Right atrium auricular region (tissue), 2 donors: ENCODE data around the gene FBXL20. TPM values are rescaled to one million over a fixed set of nuclear protein-coding genes. Genes with fewer than 3 reads are reported as not detected.
"Not testable (repeated sequence)": the region's sequence is repeated elsewhere in the genome, so short reads cannot be mapped to it uniquely, and the experiment has no call there.

ENCODE experiments used
- DNase-seq: peaks from one replicate; pipeline ENCODE4 v3.0.0-alpha.2; 2019; ENCODE audit warnings: low spot score
- H3K27ac ChIP-seq, 2 donors: fragments of 200-600 bp; sonication (generic); 1 replicate in 1 of 2; 2 replicates in 1 of 2; pipeline ENCODE4 v1.5.1; 2016 to 2019
- H3K27me3 ChIP-seq, 2 donors: fragments of 200-600 bp; sonication (generic); one replicate each; pipeline versions ENCODE4 v1.5.1 to v1.6.0; 2017 to 2019
- H3K36me3 ChIP-seq: fragments of 200-600 bp; sonication (generic); one replicate; pipeline ENCODE4 v1.5.1; 2016
- H3K4me1 ChIP-seq, 2 donors: fragments of 200-600 bp; sonication (generic); one replicate each; pipeline versions ENCODE4 v1.5.1 to v1.6.0; 2017 to 2019
- H3K4me3 ChIP-seq, 2 donors: fragments of 200-600 bp; sonication (generic); 1 replicate in 1 of 2; 2 replicates in 1 of 2; pipeline ENCODE4 v1.5.1; 2017 to 2019; ENCODE audit warnings: mild to moderate bottlenecking in 1 of 2, moderate library complexity in 1 of 2
- H3K9me3 ChIP-seq, 2 donors: fragments of 200-600 bp; sonication (generic); one replicate each; pipeline ENCODE4 v1.5.1; 2019
- total RNA-seq, 2 donors: library from RNA; depleted of rRNA; stranded (reverse); fragments of >200 nt; gene quantifications; one replicate each; pipeline ENCODE4 v1.1.0, GENCODE V29; 2016
- TF ChIP-seq, protein P1 (sequence below), 2 donors: fragments of 200-600 bp; sonication (generic); IDR thresholded peaks; one replicate each; pipeline ENCODE4 v1.5.1; 2019; ENCODE audit warnings: antibody characterized with exemption in 2 of 2

Gene FBXL20
- total RNA-seq, 2 donors from 2014 or later: 7.6 to 7.7 TPM

DNA sequence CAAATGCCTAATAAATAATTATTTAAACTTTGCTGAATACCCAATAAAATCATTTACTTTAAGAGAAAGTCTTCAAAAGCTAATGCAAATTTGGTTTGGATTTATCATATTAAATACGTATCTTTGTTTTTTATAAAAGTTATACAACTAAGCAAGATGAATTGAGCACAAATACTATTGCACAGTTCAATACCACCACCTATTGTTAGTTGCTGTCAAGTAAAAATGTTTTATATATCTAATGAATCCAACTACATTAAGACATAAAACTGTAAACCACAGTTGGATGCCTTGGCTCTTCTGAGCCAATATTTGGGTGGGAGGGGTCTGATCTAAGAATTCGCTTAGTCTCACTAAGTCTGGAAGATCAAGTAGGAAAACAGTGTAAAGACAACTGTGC lies 7.7 kb downstream of the FBXL20 start:
- Histone ChIP-seq H3K4me1 (peaks cover 0 to 7% of the 10 kb centered on the region in 2 donors), H3K36me3 (no peaks in the 10 kb centered on the region), H3K4me3 (no peak overlapping the region), H3K27me3 (no peaks in the 10 kb centered on the region), H3K27ac (no peak overlapping the region), H3K9me3 (no peaks in the 10 kb centered on the region)
- no peak for DNase-seq
- TF ChIP-seq, protein P1, sequence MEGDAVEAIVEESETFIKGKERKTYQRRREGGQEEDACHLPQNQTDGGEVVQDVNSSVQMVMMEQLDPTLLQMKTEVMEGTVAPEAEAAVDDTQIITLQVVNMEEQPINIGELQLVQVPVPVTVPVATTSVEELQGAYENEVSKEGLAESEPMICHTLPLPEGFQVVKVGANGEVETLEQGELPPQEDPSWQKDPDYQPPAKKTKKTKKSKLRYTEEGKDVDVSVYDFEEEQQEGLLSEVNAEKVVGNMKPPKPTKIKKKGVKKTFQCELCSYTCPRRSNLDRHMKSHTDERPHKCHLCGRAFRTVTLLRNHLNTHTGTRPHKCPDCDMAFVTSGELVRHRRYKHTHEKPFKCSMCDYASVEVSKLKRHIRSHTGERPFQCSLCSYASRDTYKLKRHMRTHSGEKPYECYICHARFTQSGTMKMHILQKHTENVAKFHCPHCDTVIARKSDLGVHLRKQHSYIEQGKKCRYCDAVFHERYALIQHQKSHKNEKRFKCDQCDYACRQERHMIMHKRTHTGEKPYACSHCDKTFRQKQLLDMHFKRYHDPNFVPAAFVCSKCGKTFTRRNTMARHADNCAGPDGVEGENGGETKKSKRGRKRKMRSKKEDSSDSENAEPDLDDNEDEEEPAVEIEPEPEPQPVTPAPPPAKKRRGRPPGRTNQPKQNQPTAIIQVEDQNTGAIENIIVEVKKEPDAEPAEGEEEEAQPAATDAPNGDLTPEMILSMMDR (IDR thresholded peaks at IDR 0.05): peak; percentile 16 to 47

DNA sequence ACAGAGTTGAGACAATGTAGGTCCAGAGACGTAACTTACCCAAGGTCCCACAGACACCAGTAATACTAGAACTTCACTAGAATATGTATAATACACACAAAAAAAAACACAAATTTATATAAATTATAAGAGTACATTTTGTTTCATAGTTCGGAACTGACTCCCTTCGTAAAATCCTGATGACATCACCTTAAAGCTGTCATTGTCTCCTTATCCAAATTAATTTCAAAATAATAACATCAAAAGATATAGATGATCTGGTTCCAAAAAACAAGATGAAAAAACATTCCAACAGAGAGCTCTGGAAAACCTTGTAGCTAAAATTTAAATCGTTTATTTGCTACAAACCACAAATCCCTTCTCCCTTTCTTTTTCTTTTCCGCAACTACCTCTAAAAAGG lies 10.0 kb downstream of the FBXL20 start:
- Histone ChIP-seq H3K4me1 (peaks cover 0 to 6% of the 10 kb centered on the region in 2 donors), H3K27me3 (no peaks in the 10 kb centered on the region), H3K36me3 (no peaks in the 10 kb centered on the region), H3K27ac (no peak overlapping the region), H3K9me3 (no peaks in the 10 kb centered on the region), H3K4me3 (no peak overlapping the region)
- TF ChIP-seq, protein P1 (IDR thresholded peaks at IDR 0.05): no peak
- no peak for DNase-seq

DNA sequence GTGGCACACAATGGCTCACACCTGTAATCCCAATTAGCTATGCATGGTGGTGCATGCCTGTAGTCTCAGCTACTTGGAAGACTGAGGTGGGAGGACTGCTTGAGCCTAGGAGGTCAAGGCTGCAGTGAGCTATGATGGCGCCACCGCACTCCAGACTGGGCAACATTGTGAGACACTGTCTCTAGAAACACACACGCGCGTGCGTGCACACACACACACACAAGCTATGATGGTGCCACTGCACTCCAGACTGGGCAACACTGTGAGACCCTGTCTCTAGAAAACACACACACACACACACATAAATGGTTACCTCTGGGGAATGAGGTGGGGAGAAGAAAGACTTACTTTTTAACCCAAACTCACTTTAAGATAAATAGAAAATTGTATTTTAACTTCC lies 16.4 kb downstream of the FBXL20 start:
- TF ChIP-seq, protein P1 (IDR thresholded peaks at IDR 0.05): no peak
- H3K9me3 ChIP-seq: no peaks in the 10 kb centered on the region
- no peaks in the 10 kb centered on the region for H3K4me1 ChIP-seq
- no peaks in the 10 kb centered on the region for H3K27me3 ChIP-seq
- no peak for DNase-seq
- H3K27ac ChIP-seq: no peak overlapping the region
- H3K36me3 ChIP-seq: no peaks in the 10 kb centered on the region
- no peak overlapping the region for H3K4me3 ChIP-seq

DNA sequence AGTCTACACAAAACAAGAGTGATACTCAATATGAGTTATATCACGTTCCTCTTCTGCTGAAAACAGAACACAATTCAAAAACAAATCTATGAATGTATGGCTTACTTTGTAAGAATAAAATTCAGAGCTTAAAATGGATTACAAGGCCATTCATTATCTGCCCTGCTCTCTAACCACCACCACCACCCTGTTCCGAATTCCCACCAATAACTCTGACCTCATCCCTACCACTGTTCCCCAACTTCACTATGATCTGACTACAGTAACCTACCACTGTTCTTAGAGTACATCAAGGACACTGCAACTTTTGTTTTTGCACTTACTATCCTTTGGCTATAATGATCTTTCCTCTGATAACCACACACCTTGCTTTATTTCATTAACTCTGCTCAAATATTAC lies 21.3 kb downstream of the FBXL20 start:
- Histone ChIP-seq H3K27me3 (no peaks in the 10 kb centered on the region), H3K4me3 (no peak overlapping the region), H3K27ac (no peak overlapping the region), H3K4me1 (peaks cover 0 to 10% of the 10 kb centered on the region in 2 donors), H3K9me3 (no peaks in the 10 kb centered on the region), H3K36me3 (no peaks in the 10 kb centered on the region)
- TF ChIP-seq, protein P1 (IDR thresholded peaks at IDR 0.05): no peak
- DNase-seq: no peak

DNA sequence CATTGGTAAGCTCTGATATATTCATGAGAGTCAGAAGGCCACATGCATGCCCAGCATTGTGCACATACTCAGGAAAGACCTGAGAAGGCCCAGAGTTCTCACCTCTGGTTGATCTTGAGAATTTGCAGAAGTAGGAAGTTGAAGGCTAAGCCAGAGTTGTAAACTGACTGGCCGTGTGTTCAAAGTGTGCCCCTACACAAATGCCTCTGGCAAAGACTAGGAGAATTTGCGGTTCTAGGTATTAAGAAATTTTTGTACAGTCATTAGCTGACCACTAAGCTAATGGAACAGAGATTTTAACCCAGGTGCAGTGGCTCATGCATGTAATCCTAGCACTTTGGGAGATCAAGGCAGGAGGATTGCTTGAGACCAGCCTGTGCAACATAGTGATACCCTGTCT lies 25.0 kb downstream of the FBXL20 start:
- TF ChIP-seq, protein P1 (IDR thresholded peaks at IDR 0.05): no peak
- Histone ChIP-seq H3K36me3 (no peaks in the 10 kb centered on the region), H3K9me3 (no peaks in the 10 kb centered on the region), H3K4me3 (no peak overlapping the region), H3K27ac (no peak overlapping the region), H3K4me1 (peaks cover 0 to 10% of the 10 kb centered on the region in 2 donors), H3K27me3 (no peaks in the 10 kb centered on the region)
- DNase-seq: no peak

DNA sequence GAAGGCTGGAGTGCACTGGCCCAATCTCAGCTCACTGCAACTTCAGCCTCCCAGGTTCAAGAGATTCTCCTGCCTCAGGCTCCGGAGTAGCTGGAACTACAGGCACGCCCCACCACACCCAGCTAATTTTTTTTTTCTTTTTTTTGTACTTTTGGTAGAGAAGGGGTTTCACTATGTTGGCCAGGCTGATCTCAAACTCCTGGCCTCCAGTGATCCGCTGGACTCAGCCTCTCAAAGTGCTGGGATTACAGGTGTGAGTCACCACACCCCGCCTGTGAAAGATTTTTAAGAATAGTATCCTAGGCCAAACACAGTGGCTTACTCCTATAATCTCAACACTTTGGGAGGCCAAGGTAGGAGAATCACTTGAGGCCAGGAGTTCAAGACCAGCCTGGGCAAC lies 33.6 kb downstream of the FBXL20 start:
- H3K27ac ChIP-seq, H3K4me3 ChIP-seq, H3K9me3 ChIP-seq, H3K27me3 ChIP-seq, H3K36me3 ChIP-seq, DNase-seq: not testable (repeated sequence)
- peaks cover 0 to 23% of the 10 kb centered on the region in 2 donors for H3K4me1 ChIP-seq
